ENCODE results near the gene FXR1.

DNA sequence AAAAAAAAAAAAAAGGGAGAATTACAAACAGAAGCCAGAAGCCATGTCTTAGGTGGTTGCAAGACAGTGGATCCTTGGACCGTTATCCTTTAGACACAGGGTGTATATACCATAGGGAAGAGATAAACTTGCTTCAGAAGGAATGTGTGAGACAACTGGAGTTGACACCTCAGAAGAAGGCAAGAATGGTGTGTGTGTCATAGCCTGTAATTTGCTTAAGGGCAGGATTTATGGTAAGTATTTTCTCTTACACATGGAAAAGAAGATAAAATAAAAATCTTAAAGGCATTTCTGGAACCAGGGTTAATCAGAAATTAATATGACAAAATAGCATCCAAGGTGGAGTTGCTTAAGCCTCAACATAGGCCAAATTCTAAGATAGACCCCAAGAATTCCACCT, 96.3 kb downstream of the FXR1 start:
- TF ChIP-seq POLR2A (IDR thresholded peaks at IDR 0.05; ENCODE audit: low read depth, low read length) (no peak), POLR2AphosphoS5 (IDR thresholded peaks at IDR 0.05; ENCODE audit: low read depth, low read length) (no peak)
